Fibroblast of lung (primary cell): ENCODE measurements around the gene IFNGR1. TPM values are rescaled to one million over a fixed set of nuclear protein-coding genes. Genes with fewer than 3 reads are reported as not detected.

Experiments used
- DNase-seq, 2 donors: peaks; one replicate each; pipeline versions ENCODE4 v3.0.0 to v3.0.0-alpha.2; 2010; ENCODE audit warnings: low read depth in 2 of 2
- H2AFZ ChIP-seq: 2 replicates; pipeline ENCODE4 v1.5.1; 2012; ENCODE audit warnings: low read length, control low read depth, inconsistent platforms
- H3K27ac ChIP-seq: 2 replicates; pipeline ENCODE4 v1.5.1; 2011; ENCODE audit warnings: low read length, control low read depth; ENCODE audit not compliant: insufficient read depth
- H3K27me3 ChIP-seq: 2 replicates; pipeline ENCODE4 v1.5.1; 2011; ENCODE audit warnings: mild to moderate bottlenecking, low read length; ENCODE audit not compliant: control insufficient read depth, insufficient read depth
- H3K36me3 ChIP-seq: 2 replicates; pipeline ENCODE4 v1.5.1; 2011; ENCODE audit warnings: low read length; ENCODE audit not compliant: control insufficient read depth, insufficient read depth
- H3K4me1 ChIP-seq: 2 replicates; pipeline ENCODE4 v1.5.1; 2011; ENCODE audit warnings: low read length; ENCODE audit not compliant: control insufficient read depth, insufficient read depth; ENCODE audit errors: extremely low read depth
- H3K4me2 ChIP-seq: 2 replicates; pipeline ENCODE4 v1.5.1; 2011; ENCODE audit warnings: low read length, control low read depth; ENCODE audit not compliant: insufficient read depth; ENCODE audit errors: extremely low read depth
- H3K4me3 ChIP-seq, 4 experiments: fragments of 200-600 bp in 1 of 4; sonication (generic) in 1 of 4; replicated peaks in 1 of 4; 2 replicates each; pipeline ENCODE4 v1.5.1; 2011 to 2016; ENCODE audit warnings: low read length in 4 of 4, low read depth in 3 of 4, mild to moderate bottlenecking in 3 of 4, control low read depth in 2 of 4, inconsistent platforms in 1 of 4, mixed read lengths in 1 of 4; ENCODE audit not compliant: insufficient read depth in 1 of 4; ENCODE audit errors: control extremely low read depth in 1 of 4
- H3K79me2 ChIP-seq: 2 replicates; pipeline ENCODE4 v1.5.1; 2012; ENCODE audit warnings: mild to moderate bottlenecking, low read length, inconsistent platforms; ENCODE audit not compliant: control insufficient read depth, insufficient read depth
- H3K9ac ChIP-seq: 2 replicates; pipeline ENCODE4 v1.5.1; 2011; ENCODE audit warnings: mild to moderate bottlenecking, low read length, control low read depth; ENCODE audit not compliant: insufficient read depth
- H3K9me3 ChIP-seq: 2 replicates; pipeline ENCODE4 v1.5.1; 2012; ENCODE audit warnings: low read depth, low read length; ENCODE audit not compliant: control insufficient read depth, insufficient read depth
- H4K20me1 ChIP-seq: 2 replicates; pipeline ENCODE4 v1.5.1; 2011; ENCODE audit warnings: low read length; ENCODE audit not compliant: control insufficient read depth, insufficient read depth; ENCODE audit errors: extremely low read depth
- EZH2 ChIP-seq: IDR thresholded peaks from 2 replicates; pipeline ENCODE4 v1.5.1; 2012; ENCODE audit warnings: low read length, control low read depth, mild to moderate bottlenecking; ENCODE audit errors: missing control alignments
- polyA plus RNA-seq, 2 donors: library from polyadenylated mRNA; depleted of rRNA in 1 of 2; stranded (reverse) in 1 of 2; unstranded in 1 of 2; fragments of >200 nt; gene quantifications; 2 replicates each; pipeline ENCODE4 v1.2.1, GENCODE V29; 2011 to 2012; ENCODE audit warnings: missing spikeins in 1 of 2
- total RNA-seq: library from RNA; depleted of rRNA; stranded (reverse); fragments of >200 nt; gene quantifications from 2 replicates; pipeline ENCODE4 v1.2.1, GENCODE V29; 2014
- TF ChIP-seq, protein P1 (sequence below), 2 donors: IDR thresholded peaks in 1 of 2; conservative IDR thresholded peaks in 1 of 2; 1 replicate in 1 of 2; 2 replicates in 1 of 2; pipeline ENCODE4 v1.5.1; 2011 to 2012; ENCODE audit warnings: low read length in 2 of 2, control low read depth in 1 of 2, inconsistent platforms in 1 of 2, low read depth in 1 of 2, mild to moderate bottlenecking in 1 of 2

Gene IFNGR1
- total and polyA plus RNA-seq, 2 donors (not counting 1 experiment from before 2014, with no cell fraction given), result 55.9 to 123 TPM

- Histone ChIP-seq H3K4me1 (no peaks in the 10 kb centered on the region), H3K4me2 (no peak overlapping the region), H2AFZ (no peak overlapping the region), H3K79me2 (no peaks in the 10 kb centered on the region), H3K9ac (no peak overlapping the region), H3K9me3 (no peaks in the 10 kb centered on the region), H3K4me3 (no peak overlapping the region), H3K27ac (no peak overlapping the region), H3K36me3 (no peaks in the 10 kb centered on the region), H4K20me1 (no peaks in the 10 kb centered on the region), H3K27me3 (no peaks in the 10 kb centered on the region)
- TF ChIP-seq EZH2, result no peak
- TF ChIP-seq, protein P1, sequence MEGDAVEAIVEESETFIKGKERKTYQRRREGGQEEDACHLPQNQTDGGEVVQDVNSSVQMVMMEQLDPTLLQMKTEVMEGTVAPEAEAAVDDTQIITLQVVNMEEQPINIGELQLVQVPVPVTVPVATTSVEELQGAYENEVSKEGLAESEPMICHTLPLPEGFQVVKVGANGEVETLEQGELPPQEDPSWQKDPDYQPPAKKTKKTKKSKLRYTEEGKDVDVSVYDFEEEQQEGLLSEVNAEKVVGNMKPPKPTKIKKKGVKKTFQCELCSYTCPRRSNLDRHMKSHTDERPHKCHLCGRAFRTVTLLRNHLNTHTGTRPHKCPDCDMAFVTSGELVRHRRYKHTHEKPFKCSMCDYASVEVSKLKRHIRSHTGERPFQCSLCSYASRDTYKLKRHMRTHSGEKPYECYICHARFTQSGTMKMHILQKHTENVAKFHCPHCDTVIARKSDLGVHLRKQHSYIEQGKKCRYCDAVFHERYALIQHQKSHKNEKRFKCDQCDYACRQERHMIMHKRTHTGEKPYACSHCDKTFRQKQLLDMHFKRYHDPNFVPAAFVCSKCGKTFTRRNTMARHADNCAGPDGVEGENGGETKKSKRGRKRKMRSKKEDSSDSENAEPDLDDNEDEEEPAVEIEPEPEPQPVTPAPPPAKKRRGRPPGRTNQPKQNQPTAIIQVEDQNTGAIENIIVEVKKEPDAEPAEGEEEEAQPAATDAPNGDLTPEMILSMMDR (conservative IDR thresholded peaks at IDR 0.05 in 1 of 2, IDR thresholded peaks at IDR 0.05 in 1 of 2; ENCODE audit: low read depth in 1 of 2, low read length in 2 of 2), result no peak
- DNase-seq, result no peak
Measured at GRCh38 chr6:137185290-137185689, 33.9 kb downstream of the IFNGR1 start.

DNA sequence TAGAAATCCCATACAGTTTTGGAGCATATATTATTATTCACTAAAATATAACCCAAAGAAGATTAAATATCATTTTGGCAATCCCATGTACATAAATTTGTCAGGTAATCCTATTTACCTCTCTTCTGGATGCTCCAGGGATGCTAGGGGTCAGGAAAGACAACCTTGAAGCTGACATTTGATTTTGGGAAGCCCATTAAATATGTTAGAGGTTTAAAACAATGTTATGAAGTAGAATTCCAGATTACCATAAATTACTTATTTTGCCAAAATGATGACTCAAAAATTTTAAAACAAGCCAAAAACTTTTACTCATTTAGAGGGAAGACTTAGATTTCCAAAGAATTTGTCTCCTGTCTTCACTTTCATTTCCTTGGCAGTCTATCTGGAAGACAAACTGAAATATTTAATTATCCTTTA is 36.5 kb downstream of the IFNGR1 start:
- Histone ChIP-seq H2AFZ (no peak overlapping the region), H3K9ac (no peak overlapping the region), H4K20me1 (no peaks in the 10 kb centered on the region), H3K27me3 (no peaks in the 10 kb centered on the region), H3K4me3 (no peak overlapping the region), H3K27ac (no peak overlapping the region), H3K9me3 (no peaks in the 10 kb centered on the region), H3K79me2 (no peaks in the 10 kb centered on the region), H3K4me2 (no peak overlapping the region), H3K4me1 (no peaks in the 10 kb centered on the region), H3K36me3 (no peaks in the 10 kb centered on the region)
- TF ChIP-seq, protein P1 (conservative IDR thresholded peaks at IDR 0.05 in 1 of 2, IDR thresholded peaks at IDR 0.05 in 1 of 2; ENCODE audit: low read depth in 1 of 2, low read length in 2 of 2), result no peak
- no peak for TF ChIP-seq EZH2
- no peak for DNase-seq

DNA sequence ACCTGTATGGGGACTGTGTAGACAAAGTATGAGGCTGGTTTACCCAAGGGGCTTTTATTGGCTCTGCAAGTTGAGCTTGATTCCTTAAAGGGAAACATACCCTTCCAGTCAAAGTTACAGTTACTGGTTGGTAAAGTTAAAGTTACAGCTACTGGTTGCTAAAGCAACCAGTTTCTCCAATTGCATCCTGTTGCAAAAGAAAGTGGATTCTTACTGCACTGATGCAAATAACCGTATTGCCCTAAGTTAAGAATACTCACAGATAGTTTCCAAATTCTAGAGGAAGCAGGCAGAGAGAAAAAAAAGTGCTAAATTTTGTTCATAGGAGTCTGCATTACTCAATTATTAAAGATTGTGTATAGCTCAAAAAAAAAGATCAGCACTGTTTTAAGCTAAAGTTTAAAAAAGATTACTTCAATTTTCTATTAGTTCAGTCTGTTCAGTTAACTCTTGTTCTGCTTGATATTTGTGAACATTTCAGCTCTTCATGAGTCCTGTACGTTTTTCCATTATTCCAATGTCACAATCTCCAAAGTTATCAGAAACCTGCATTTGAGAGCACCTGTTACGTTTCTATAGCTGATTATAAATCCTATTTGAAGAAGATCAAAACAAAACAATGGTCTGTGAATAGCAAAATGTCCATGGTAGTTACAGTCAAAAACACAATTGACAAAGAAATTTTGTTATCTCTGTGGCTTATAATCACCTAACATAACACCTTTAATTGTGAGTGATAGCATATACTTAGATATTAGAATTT is 37.1 kb downstream of the IFNGR1 start:
- no peaks in the 10 kb centered on the region for H3K4me1 ChIP-seq
- H4K20me1 ChIP-seq, result no peaks in the 10 kb centered on the region
- no peaks in the 10 kb centered on the region for H3K36me3 ChIP-seq
- TF ChIP-seq, protein P1 (conservative IDR thresholded peaks at IDR 0.05 in 1 of 2, IDR thresholded peaks at IDR 0.05 in 1 of 2; ENCODE audit: low read depth in 1 of 2, low read length in 2 of 2), result no peak
- TF ChIP-seq EZH2, result no peak
- no peaks in the 10 kb centered on the region for H3K79me2 ChIP-seq
- DNase-seq, result no peak
- H3K27me3 ChIP-seq, result no peaks in the 10 kb centered on the region
- no peak overlapping the region for H3K9ac ChIP-seq
- no peak overlapping the region for H3K27ac ChIP-seq
- no peaks in the 10 kb centered on the region for H3K9me3 ChIP-seq
- no peak overlapping the region for H3K4me3 ChIP-seq
- H2AFZ ChIP-seq, result no peak overlapping the region
- H3K4me2 ChIP-seq, result no peak overlapping the region
